Fibroblast of skin of back (primary cell): Measurements from ENCODE around the gene AKR1C8. TPM values are rescaled to one million over a fixed set of nuclear protein-coding genes. Genes with fewer than 3 reads are reported as not detected.
"Not testable (repeated sequence)": the region's sequence is repeated elsewhere in the genome, so short reads cannot be mapped to it uniquely, and the experiment has no call there.

ENCODE experiments used
- DNase-seq: peaks from one replicate; pipeline ENCODE4 v3.0.0-alpha.2; 2013
- polyA plus RNA-seq, 2 experiments: library from polyadenylated mRNA; unstranded; fragments of 120-200 nt; gene quantifications; one replicate each; pipeline ENCODE4 v1.2.1, GENCODE V29; 2013; ENCODE audit not compliant: insufficient read length in 2 of 2

AKR1C8 gene
- polyA plus RNA-seq (2013, experiment 1 of 2; ENCODE audit: insufficient read length): not detected
- polyA plus RNA-seq (2013, experiment 2 of 2; ENCODE audit: insufficient read length): not detected

DNA sequence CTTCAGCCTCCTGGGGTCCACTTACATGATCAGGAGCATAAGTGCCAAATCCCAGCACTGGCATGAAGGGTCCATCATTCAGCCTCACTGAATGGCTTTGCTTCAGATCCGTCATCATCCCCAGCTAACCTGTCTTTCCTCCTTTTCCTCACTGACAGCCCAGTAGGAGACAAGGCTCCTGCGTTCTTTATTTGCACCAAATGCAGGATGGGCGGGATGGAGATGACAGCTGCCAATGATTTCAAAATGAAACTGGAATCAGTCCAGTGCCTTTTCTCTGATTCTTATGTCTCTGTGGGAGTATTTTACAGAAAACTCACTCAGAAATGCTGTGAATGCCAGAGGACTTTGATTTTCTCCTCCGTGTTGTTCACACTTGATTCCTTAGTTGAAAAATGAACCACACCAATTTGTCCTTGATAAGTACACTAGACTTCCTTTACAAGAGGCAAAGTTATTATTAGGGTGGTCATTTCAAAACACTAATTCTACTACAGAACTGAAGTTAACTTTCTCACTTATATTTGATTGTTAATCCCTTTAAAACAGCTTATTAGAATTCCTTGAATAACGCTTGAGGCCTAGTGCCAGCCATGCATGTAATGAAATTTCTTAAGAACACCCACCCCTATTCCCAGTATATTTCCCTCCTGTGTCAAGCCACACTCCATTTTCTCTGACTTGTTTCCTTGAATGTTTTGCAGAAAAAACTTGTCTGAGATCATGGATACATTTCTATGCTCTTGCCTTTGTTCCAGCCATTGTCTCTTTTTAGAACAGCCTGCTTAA, at the start of gene AKR1C8:
TSS of gene AKR1C8 (minus strand) at position 164 of the 789 bp plus-strand sequence. CDS start at position 118, 46 bp downstream.
- DNase-seq: no peak

- peak; percentile 1 for DNase-seq
Observed at GRCh38 chr10:5234106-5234860, 49.3 kb upstream of the AKR1C8 start.

GRCh38 chr10:5233324-5233723, 48.4 kb upstream of the AKR1C8 start:
- no peak for DNase-seq

- no peak for DNase-seq
Observed at GRCh38 chr10:5229019-5229418, 44.1 kb upstream of the AKR1C8 start.

GRCh38 chr10:5222942-5223341, 38.0 kb upstream of the AKR1C8 start:
- not testable (repeated sequence) for DNase-seq

GRCh38 chr10:5219262-5219661, 34.3 kb upstream of the AKR1C8 start:
- DNase-seq: no peak

DNA sequence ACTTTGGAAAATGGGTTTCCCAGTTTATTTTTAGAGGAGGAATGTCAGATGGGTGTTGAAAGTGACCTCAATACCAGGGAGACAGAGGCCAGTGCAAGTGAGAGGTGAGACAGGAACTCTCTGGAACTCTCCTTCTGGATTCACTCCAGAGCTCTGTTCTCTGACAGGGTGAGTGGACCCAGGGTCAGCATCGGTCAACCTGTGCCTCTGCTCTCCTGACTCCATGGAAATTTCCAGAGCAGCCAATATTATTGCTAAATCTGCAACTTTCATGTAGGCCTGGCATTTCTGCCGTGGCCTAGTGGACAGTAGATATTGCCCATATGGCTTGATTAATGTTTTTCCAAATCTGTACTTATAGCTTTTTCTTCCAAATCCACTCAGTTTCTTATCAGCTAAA, 31.9 kb upstream of the AKR1C8 start:
- no peak for DNase-seq

DNA sequence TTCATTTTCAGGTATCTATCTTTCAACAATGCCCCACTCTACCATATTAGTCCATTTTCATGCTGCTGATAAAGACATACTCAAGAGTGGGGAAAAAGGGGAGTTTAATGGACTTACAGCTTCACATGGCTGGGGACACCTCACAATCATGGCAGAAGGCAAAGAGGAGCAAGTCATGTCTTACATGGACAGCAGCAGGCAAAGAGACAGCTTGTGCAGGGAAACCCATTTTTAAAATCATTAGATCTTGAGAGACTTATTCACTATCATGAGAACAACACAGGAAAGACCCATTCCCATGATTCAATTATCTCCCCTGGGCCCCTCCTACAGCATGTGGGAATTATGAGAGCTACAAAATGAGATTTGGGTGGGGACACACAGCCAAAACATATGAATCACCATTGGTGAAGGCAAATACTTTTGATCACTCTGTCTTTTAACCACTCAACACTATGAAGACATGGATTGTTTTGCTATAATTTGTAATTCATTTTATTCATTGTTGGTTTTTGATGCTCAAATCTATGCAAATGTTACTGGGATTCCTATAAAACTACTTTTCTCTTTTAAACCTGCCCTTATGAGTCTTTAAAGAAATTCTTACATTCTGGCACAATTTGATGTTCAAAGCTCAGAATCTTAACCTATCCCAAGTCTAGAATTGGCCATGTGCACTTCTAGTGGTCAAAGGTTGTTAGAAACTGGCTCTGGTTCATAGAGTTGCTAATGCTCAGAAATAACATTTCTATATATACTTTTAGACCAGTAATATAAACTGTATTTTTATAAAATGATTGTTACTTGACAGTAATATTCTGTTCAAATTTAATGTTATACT, 27.0 kb upstream of the AKR1C8 start:
- peak; percentile 0 for DNase-seq

DNA sequence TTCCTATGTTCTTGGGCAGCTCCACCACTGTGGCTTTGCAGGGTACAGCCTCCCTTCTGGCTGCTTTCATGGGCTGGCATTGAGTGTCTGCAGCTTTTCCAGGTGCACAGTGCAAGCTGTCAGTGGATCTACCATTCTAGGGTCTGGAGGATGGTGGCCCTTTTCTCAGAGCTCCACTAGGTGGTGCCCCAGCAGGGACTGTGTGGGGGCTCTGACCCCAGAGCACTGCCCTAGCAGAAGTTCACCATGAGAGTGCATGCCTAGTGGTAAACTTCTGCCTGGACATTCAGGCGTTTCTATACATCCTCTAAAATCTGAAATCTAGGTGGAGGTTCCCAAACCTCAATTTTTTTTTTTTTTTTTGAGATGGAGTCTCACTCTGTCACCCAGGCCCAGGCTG, 25.3 kb upstream of the AKR1C8 start:
- not testable (repeated sequence) for DNase-seq

DNA sequence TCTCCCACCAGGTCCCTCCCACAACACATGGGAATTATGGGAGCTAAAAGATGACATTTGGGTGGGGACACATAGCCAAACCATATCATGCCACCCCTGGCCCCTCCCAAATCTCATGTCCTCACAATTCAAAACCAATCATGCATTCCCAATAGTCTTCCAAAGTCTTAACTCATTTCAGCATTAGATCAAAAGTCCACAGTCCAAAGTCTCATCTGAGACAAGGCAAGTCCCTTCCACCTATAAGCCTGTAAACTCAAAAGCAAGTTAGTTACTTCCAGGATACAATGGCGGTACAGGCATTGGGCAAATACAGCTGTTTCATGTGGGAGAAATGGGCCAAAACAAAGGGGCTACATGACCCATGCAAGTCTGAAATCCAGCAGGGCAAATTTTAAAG, 24.8 kb upstream of the AKR1C8 start:
- not testable (repeated sequence) for DNase-seq

GRCh38 chr10:5206799-5207198, 21.8 kb upstream of the AKR1C8 start:
- DNase-seq: no peak

DNA sequence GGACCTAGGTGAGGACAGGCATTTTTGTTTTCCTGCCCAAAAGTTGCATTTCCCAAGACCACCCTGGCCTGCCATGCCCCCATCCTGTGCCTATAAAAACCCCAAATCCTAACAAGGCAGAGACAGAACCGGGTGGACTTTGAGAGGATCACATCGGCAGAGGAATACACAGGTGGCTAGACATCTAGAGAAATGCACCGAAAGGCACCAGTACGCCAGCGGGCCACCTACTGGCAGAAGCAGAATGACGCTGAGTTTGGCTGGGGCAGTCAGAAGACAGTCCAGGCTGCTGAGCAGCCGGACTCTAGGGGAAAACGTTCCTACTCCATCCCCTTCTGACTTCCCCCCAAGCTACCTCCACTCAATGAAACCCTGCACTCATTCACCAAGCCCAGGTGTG, 14.4 kb upstream of the AKR1C8 start:
- DNase-seq: no peak

- no peak for DNase-seq
Observed at GRCh38 chr10:5198386-5198785, 13.4 kb upstream of the AKR1C8 start.

- no peak for DNase-seq
Observed at GRCh38 chr10:5196702-5197113, 11.8 kb upstream of the AKR1C8 start, which contains the start of gene AKR1C4. Gene AKR1C4 (plus strand): TSS chr10:5196837. CDS start chr10:5196868, 31 bp downstream.

GRCh38 chr10:5195727-5196374, 10.9 kb upstream of the AKR1C8 start:
- DNase-seq: no peak

DNA sequence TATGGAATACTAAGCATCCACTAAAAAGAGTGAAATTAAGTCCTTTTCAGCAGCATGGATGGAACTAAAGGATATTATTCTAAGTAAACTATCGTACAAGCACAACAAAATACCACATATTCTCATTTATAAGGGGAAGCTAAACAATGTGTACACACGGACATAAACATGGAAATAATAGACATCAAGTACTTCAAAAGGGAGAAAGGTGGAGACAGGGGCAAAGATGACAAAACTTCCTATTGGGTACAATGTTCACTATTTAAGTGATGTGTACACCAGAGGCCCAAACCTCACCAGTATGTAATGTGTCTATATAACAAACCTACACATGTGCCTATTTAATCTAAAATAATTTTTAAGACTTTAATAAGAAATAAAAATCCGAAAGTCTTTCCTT, 9.5 kb upstream of the AKR1C8 start:
- no peak for DNase-seq

GRCh38 chr10:5188358-5188757, 3.4 kb upstream of the AKR1C8 start:
- no peak for DNase-seq

GRCh38 chr10:5187867-5188266, 2.9 kb upstream of the AKR1C8 start:
- DNase-seq: no peak

DNA sequence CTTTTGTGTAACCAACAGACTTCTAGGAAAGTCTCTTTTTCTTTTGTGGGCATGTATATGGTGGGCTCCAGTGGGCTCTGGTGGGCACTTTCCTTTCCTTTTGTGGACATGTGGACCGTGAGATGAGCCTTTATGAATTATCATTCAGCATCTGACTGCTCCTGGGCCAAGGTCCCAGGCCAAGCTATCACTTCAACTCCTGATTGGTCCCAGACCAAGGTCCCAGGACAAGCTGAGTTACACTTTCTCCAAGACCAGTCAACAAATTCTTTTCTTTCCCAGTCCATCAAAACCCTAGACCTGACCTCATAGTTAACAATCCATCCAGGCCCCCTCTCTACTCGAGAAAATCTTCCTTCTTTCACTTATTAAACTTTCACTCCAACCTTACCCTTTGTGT, 1.0 kb downstream of the AKR1C8 start:
- DNase-seq: no peak

DNA sequence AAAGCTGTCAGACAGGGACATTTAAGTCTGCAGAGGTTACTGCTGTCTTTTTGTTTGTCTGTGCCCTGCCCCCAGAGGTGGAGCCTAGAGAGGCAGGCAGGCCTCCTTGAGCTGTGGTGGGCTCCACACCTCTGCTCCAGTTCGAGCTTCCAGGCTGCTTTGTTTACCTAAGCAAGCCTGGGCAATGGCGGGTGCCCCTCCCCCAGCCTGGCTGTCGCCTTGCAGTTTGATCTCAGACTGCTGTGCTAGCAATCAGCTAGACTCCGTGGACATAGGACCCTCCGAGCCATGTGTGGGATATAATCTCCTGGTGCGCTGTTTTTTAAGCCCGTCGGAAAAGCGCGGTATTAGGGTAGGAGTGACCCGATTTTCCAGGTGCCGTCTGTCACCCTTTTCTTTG, 4.4 kb downstream of the AKR1C8 start:
- not testable (repeated sequence) for DNase-seq

GRCh38 chr10:5175581-5175980, 9.4 kb downstream of the AKR1C8 start:
- not testable (repeated sequence) for DNase-seq

GRCh38 chr10:5168897-5169420, 16.0 kb downstream of the AKR1C8 start:
- DNase-seq: no peak
